Tibial nerve (tissue), 3 donors: ENCODE measurements around the gene DDC.
"Not testable (repeated sequence)": the region's sequence is repeated elsewhere in the genome, so short reads cannot be mapped to it uniquely, and the experiment has no call there.

Source experiments
- POLR2A ChIP-seq, 2 donors: fragments of 450-650 bp; IDR thresholded peaks; one replicate each; pipeline ENCODE4 v1.6.1; 2017; ENCODE audit warnings: antibody characterized with exemption in 2 of 2, mild to moderate bottlenecking in 2 of 2, moderate library complexity in 2 of 2
- TF ChIP-seq, protein P1 (sequence below), 5 experiments: fragments of 200-600 bp in 3 of 5; fragments of 450-650 bp in 2 of 5; sonication (generic) in 3 of 5; IDR thresholded peaks; one replicate each; pipeline ENCODE4 v1.5.1; 2016 to 2019; ENCODE audit warnings: antibody characterized with exemption in 5 of 5, mild to moderate bottlenecking in 3 of 5, moderate library complexity in 2 of 5

DNA sequence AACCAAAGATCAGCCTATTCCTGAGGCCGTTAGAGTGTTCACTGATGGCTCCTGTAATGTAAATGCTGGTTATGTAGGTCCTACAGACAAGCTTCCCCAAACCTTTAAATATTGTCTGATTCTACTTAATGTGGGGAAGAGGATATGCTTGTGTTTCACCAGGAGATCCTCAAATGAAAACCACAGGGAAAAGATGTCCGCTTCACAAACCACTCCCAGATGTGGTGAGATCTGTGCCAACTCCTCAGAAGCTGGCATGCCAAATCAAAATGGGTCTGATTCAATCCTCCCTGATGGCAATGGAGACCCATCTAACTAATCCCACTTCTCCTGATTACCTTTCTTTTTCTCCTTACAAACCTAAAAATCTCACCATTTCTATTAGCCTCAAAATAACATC is 15.5 kb upstream of the DDC start:
- TF ChIP-seq, protein P1, sequence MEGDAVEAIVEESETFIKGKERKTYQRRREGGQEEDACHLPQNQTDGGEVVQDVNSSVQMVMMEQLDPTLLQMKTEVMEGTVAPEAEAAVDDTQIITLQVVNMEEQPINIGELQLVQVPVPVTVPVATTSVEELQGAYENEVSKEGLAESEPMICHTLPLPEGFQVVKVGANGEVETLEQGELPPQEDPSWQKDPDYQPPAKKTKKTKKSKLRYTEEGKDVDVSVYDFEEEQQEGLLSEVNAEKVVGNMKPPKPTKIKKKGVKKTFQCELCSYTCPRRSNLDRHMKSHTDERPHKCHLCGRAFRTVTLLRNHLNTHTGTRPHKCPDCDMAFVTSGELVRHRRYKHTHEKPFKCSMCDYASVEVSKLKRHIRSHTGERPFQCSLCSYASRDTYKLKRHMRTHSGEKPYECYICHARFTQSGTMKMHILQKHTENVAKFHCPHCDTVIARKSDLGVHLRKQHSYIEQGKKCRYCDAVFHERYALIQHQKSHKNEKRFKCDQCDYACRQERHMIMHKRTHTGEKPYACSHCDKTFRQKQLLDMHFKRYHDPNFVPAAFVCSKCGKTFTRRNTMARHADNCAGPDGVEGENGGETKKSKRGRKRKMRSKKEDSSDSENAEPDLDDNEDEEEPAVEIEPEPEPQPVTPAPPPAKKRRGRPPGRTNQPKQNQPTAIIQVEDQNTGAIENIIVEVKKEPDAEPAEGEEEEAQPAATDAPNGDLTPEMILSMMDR (IDR thresholded peaks at IDR 0.05) = not testable (repeated sequence)
- not testable (repeated sequence) for TF ChIP-seq POLR2A (IDR thresholded peaks at IDR 0.05)
